MM.1S (cell line): ENCODE measurements around the gene CDH16.
"Not testable (repeated sequence)": the region's sequence is repeated elsewhere in the genome, so short reads cannot be mapped to it uniquely, and the experiment has no call there.

Experiments
- DNase-seq: peaks from one replicate; pipeline ENCODE4 v3.0.0-alpha.2; 2015
- H2AFZ ChIP-seq: fragments of 300-600 bp; sonication (generic); 2 replicates; pipeline ENCODE4 v1.6.0; 2016; ENCODE audit warnings: antibody characterized with exemption, low read length
- H3F3A ChIP-seq: fragments of 300-600 bp; sonication (generic); 2 replicates; pipeline ENCODE4 v1.6.1; 2016; ENCODE audit warnings: mild to moderate bottlenecking, antibody characterized with exemption, low read length, moderate library complexity, mixed read lengths; ENCODE audit not compliant: insufficient read depth
- H3K27ac ChIP-seq: fragments of 300-600 bp; sonication (generic); 2 replicates; pipeline ENCODE4 v1.5.1; 2016; ENCODE audit warnings: mild to moderate bottlenecking, low read length
- H3K27me3 ChIP-seq: fragments of 300-600 bp; sonication (generic); replicated peaks from 2 replicates; pipeline ENCODE4 v1.6.0; 2016; ENCODE audit warnings: low read length; ENCODE audit not compliant: insufficient read depth
- H3K36me3 ChIP-seq: fragments of 300-600 bp; sonication (generic); replicated peaks from 2 replicates; pipeline ENCODE4 v1.6.1; 2016; ENCODE audit warnings: mild to moderate bottlenecking, low read length, mixed read lengths; ENCODE audit not compliant: insufficient read depth
- H3K4me1 ChIP-seq: fragments of 300-600 bp; sonication (generic); 2 replicates; pipeline ENCODE4 v1.6.1; 2016; ENCODE audit warnings: low read length, mixed read lengths
- H3K4me2 ChIP-seq: fragments of 300-600 bp; sonication (generic); 2 replicates; pipeline ENCODE4 v1.6.0; 2016; ENCODE audit warnings: low read depth, low read length
- H3K4me3 ChIP-seq: fragments of 300-600 bp; sonication (generic); 2 replicates; pipeline ENCODE4 v1.5.1; 2016; ENCODE audit warnings: low read length, mixed read lengths
- H3K79me2 ChIP-seq: fragments of 300-600 bp; sonication (generic); 2 replicates; pipeline ENCODE4 v1.6.1; 2016; ENCODE audit warnings: mixed run types, low read length, mixed read lengths
- H3K9ac ChIP-seq: fragments of 300-600 bp; sonication (generic); 2 replicates; pipeline ENCODE4 v1.6.1; 2016; ENCODE audit warnings: low read length, mixed read lengths
- H3K9me2 ChIP-seq: fragments of 300-600 bp; sonication (generic); replicated peaks from 2 replicates; pipeline ENCODE4 v1.6.1; 2016; ENCODE audit warnings: mild to moderate bottlenecking, low read length, mixed read lengths; ENCODE audit not compliant: insufficient read depth
- H3K9me3 ChIP-seq: fragments of 300-600 bp; sonication (generic); replicated peaks from 2 replicates; pipeline ENCODE4 v1.6.1; 2016; ENCODE audit warnings: mild to moderate bottlenecking, low read length, mixed read lengths; ENCODE audit not compliant: insufficient read depth
- H4K20me1 ChIP-seq: fragments of 300-600 bp; sonication (generic); 2 replicates; pipeline ENCODE4 v1.6.1; 2016; ENCODE audit warnings: mild to moderate bottlenecking, low read length, moderate library complexity, mixed read lengths; ENCODE audit not compliant: insufficient read depth
- EZH2 ChIP-seq: fragments of 300-600 bp; sonication (generic); optimal IDR thresholded peaks from 2 replicates; pipeline ENCODE3; 2017; ENCODE audit warnings: low read depth, mild to moderate bottlenecking, antibody characterized with exemption, low read length, mixed read lengths
- EZH2phosphoT487 ChIP-seq: fragments of 300-600 bp; sonication (generic); IDR thresholded peaks from 2 replicates; pipeline ENCODE4 v1.6.1; 2018; ENCODE audit warnings: antibody characterized with exemption, low read length
- TF ChIP-seq, protein P1 (sequence below): fragments of 300-600 bp; sonication (generic); IDR thresholded peaks from 2 replicates; pipeline ENCODE4 v1.5.1; 2016; ENCODE audit warnings: antibody characterized with exemption, low read length, mixed read lengths

The CDH16 gene

DNA sequence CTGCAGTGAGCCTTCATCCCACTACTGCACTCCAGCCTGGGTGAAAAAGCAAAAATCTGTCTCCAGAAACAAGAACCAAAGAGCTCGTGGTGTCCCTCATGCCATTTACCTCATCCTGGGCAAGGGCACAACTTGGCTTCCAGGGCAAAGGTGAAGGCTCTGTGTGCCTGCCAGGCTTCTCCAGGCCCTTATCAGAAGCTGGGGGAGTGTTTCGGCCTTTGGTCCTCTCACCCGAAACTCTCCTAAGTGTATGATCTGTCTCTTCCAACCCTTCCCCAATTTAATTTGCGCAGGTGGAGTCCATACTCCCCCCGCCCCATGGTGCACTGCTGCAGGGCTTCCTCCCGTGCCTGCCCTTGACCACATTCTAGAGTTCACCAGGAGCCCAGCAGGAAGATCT is 17.8 kb upstream of the CDH16 start:
- Histone ChIP-seq H3K4me3 (no peak overlapping the region), H3K79me2 (peaks cover 41% of the 10 kb centered on the region), H3K9me3 (no peaks in the 10 kb centered on the region), H3K36me3 (no peaks in the 10 kb centered on the region), H4K20me1 (no peaks in the 10 kb centered on the region), H3K4me2 (no peak overlapping the region), H3K9me2 (no peaks in the 10 kb centered on the region), H3F3A (no peaks in the 10 kb centered on the region), H3K4me1 (0 out of 2 replicates have a peak, but pooled peaks cover 4% of the 10 kb centered on the region), H3K27me3 (no peaks in the 10 kb centered on the region), H3K9ac (no peak overlapping the region), H2AFZ (no peak overlapping the region), H3K27ac (no peak overlapping the region)
- TF ChIP-seq EZH2phosphoT487 (no peak), EZH2 (no peak)
- TF ChIP-seq, protein P1, sequence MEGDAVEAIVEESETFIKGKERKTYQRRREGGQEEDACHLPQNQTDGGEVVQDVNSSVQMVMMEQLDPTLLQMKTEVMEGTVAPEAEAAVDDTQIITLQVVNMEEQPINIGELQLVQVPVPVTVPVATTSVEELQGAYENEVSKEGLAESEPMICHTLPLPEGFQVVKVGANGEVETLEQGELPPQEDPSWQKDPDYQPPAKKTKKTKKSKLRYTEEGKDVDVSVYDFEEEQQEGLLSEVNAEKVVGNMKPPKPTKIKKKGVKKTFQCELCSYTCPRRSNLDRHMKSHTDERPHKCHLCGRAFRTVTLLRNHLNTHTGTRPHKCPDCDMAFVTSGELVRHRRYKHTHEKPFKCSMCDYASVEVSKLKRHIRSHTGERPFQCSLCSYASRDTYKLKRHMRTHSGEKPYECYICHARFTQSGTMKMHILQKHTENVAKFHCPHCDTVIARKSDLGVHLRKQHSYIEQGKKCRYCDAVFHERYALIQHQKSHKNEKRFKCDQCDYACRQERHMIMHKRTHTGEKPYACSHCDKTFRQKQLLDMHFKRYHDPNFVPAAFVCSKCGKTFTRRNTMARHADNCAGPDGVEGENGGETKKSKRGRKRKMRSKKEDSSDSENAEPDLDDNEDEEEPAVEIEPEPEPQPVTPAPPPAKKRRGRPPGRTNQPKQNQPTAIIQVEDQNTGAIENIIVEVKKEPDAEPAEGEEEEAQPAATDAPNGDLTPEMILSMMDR, result no peak
- no peak for DNase-seq

DNA sequence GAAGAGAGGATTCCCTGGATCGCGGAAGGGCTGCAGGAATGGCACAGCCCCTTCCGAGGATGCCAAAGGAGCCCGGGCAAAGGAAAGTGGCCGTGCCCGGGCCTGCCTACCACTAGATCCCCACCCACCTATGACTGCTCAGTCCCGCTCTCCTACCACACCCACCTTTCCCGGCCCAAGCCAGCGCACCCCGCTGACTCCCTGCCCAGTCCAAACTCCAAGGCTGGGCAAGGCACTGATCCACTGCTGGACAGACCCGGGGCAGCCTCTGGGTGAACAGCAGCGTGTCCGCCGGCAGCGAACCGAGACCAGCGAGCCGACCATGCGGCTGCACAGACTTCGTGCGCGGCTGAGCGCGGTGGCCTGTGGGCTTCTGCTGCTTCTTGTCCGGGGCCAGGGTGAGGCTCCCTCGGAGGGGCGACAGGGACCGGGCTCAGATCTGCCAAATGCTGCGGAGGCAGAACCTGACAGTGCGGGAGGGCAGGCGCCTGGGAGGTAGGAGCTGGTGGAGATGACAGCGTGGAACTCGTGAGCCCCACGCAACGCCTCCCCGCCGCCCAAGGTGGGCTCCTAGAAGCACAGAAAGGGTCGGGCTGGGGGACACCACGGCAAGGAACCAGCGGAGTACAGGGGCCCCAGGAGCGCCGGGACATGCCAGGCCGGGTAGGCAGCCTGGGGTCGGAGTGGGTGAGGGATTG is 16.8 kb upstream of the CDH16 start, which contains the start of gene CES2:
Gene CES2 (plus strand): TSS at position 203 of the 698 bp plus-strand sequence. CDS start 120 bp downstream, at position 323.
- Histone ChIP-seq H3K4me2 (peak within 1 kb of the TSS; percentile 86), H3F3A (no peaks in the 10 kb centered on the region), H3K9me3 (no peaks in the 10 kb centered on the region), H3K36me3 (no peaks in the 10 kb centered on the region), H3K27me3 (no peaks in the 10 kb centered on the region), H4K20me1 (no peaks in the 10 kb centered on the region), H3K4me1 (0 out of 2 replicates have a peak, but pooled peaks cover 4% of the 10 kb centered on the region), H3K9me2 (no peaks in the 10 kb centered on the region), H2AFZ (peak within 1 kb of the TSS; percentile 68), H3K27ac (peak within 1 kb of the TSS; percentile 53; the same call in 1 of the 2 replicates), H3K9ac (peak within 1 kb of the TSS; percentile 91), H3K79me2 (peaks cover 41% of the 10 kb centered on the region), H3K4me3 (peak within 1 kb of the TSS; percentile 93)
- TF ChIP-seq EZH2phosphoT487 (no peak), EZH2 (no peak)
- TF ChIP-seq, protein P1, result no peak
- DNase-seq, result no peak

DNA sequence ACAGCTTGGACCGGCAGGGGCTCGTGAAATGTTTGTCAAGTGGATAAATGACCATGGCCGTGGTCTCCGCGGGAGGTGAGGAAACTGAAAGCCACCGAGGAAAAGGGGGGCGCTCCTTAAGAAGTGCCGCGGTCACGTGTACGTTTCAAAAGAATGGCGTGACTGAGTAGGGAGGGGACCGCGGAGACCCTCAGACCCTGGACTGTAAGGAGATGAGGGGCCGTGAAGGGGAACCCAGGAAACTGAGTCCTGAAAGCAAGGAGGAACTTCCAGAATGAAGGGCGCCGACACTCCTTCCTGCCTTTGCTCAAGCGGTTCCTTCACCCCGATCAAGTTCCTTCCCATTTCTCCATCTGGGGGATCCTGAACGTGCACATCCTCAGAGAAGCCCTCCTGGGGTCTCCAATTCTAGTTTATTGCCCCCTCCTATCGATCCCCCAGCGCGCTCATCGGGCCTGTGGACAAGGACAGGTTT is 16.2 kb upstream of the CDH16 start:
- not testable (repeated sequence) for H3K27me3 ChIP-seq, H3K36me3 ChIP-seq, H3K9me3 ChIP-seq, H3F3A ChIP-seq, H4K20me1 ChIP-seq, H3K9me2 ChIP-seq, DNase-seq, H3K4me1 ChIP-seq
- peak overlapping the region; percentile 53; the same call in 1 of the 2 replicates for H3K27ac ChIP-seq
- peak overlapping the region; percentile 68 for H2AFZ ChIP-seq
- H3K4me3 ChIP-seq, result peak overlapping the region; percentile 93
- H3K79me2 ChIP-seq, result peaks cover 41% of the 10 kb centered on the region
- H3K9ac ChIP-seq, result peak overlapping the region; percentile 91
- peak overlapping the region; percentile 86 for H3K4me2 ChIP-seq
